ENCODE data around the gene MOCS1.

MOCS1 gene

GRCh38 chr6:39934131-39934757 lies at the start of gene MOCS1:
MOCS1 (minus strand) TSS chr6:39934462; CDS start chr6:39934417, 45 bp downstream.
- TF ChIP-seq CTCF (IDR thresholded peaks at IDR 0.05; ENCODE audit: low read depth, low read length, missing control alignments), result no peak
- no peak within 1 kb of the TSS for H3K4me3 ChIP-seq (ENCODE audit: low read depth, low read length)
- no peak for DNase-seq (ENCODE audit: low read depth)

- no peak for DNase-seq (ENCODE audit: low read depth)
- no peak overlapping the region for H3K4me3 ChIP-seq (ENCODE audit: low read depth, low read length)
- no peak for TF ChIP-seq CTCF (IDR thresholded peaks at IDR 0.05; ENCODE audit: low read depth, low read length, missing control alignments)
Measured at GRCh38 chr6:39984051-39984450, 49.8 kb upstream of the MOCS1 start.

DNA sequence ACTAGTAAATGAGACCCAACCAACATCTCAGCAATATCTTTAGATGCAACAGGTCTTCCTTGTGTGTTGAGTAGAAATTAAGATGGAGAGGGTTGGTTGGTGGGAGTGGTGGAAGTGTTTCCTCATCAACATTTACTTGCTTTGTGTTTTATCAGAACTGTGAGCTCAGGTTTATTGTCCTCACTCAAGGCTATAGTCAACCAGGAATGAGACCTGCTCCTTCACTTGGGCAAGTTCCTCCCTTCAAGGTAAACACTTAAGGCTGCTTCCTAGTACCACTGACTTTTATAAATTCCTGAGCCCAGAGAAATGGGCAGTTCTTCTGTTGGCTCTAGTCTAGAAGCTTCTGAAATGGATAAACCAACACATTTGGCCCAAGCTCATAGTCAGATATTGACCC lies 48.9 kb upstream of the MOCS1 start:
- H3K4me3 ChIP-seq (ENCODE audit: low read depth, low read length), result no peak overlapping the region
- DNase-seq (ENCODE audit: low read depth), result no peak
- no peak for TF ChIP-seq CTCF (IDR thresholded peaks at IDR 0.05; ENCODE audit: low read depth, low read length, missing control alignments)

GRCh38 chr6:39982720-39983119 lies 48.5 kb upstream of the MOCS1 start:
- H3K4me3 ChIP-seq (ENCODE audit: low read depth, low read length), result no peak overlapping the region
- TF ChIP-seq CTCF (IDR thresholded peaks at IDR 0.05; ENCODE audit: low read depth, low read length, missing control alignments), result no peak
- DNase-seq (ENCODE audit: low read depth), result no peak

DNA sequence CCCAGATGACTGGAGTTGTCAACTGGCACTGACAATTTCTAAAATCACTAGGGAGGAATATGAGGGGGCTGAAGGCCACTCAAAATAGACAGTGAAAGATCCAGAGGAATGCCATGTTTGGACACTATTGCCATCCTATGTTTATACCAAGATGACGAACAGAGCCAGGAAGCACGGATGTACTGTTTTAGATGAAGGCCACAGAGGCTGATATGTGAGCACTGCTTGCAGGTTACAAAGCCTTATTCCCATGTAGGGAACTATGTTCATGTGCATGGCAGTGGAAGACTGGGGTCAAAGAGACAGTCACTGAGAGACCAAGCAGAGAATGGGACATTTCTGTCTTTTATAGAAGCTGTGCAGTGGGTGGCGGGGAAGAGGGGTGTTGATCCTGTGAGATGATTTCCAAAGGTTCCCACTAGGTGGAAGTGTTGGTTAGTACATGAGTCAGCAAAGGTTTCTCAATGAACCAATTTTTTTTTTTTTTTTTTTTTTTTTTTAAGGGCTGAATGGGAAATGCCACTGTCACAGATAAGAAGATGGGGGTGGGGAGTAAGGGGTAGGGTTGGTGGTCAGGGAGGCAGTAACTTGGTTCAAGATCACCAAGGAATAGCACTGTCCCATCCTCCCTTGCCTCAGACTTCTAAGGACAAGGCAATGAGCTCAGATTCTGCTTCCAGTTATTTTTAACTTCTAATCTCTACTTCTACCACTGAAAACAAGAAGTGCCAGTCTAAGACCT lies 46.7 kb upstream of the MOCS1 start:
- H3K4me3 ChIP-seq (ENCODE audit: low read depth, low read length), result no peak overlapping the region
- TF ChIP-seq CTCF (IDR thresholded peaks at IDR 0.05; ENCODE audit: low read depth, low read length, missing control alignments), result peak; percentile 33
- no peak for DNase-seq (ENCODE audit: low read depth)

- no peak for DNase-seq (ENCODE audit: low read depth)
- no peak for TF ChIP-seq CTCF (IDR thresholded peaks at IDR 0.05; ENCODE audit: low read depth, low read length, missing control alignments)
- no peak overlapping the region for H3K4me3 ChIP-seq (ENCODE audit: low read depth, low read length)
Measured at GRCh38 chr6:39979461-39980328, 45.4 kb upstream of the MOCS1 start.

All from GM12864 (cell line).